IMR-90 (cell line): ENCODE data around the gene KDM4B. TPM values are rescaled to one million over a fixed set of nuclear protein-coding genes. Genes with fewer than 3 reads are reported as not detected.

Experiments
- ATAC-seq: fragments of 200-7000 bp; cut with Tn5 transposase; 2 replicates; pipeline ENCODE4 v1.9.1; 2020; ENCODE audit warnings: low read depth, mild to moderate bottlenecking, moderate library complexity
- BruUV-seq: library from RNA; stranded (reverse); fragments of 400-500 nt; replicated peaks from 2 replicates; lab custom pipeline; 2021; lab: Mats Ljungman, UMichigan
- CTCF ChIA-PET: fragments of 300-600 bp; formaldehyde crosslinking; extraction: SDS; loops from one replicate; lab custom pipeline; 2021; ENCODE audit warnings: antibody characterized with exemption; lab: Yijun Ruan, JAX
- POLR2A ChIA-PET: fragments of 300-600 bp; sonication (Branson Sonifier 250); formaldehyde crosslinking; loops from one replicate; lab custom pipeline; 2022; ENCODE audit warnings: antibody characterized with exemption; ENCODE audit not compliant: unreplicated experiment; lab: Charles Lee
- DNase-seq: peaks from one replicate; pipeline ENCODE4 v3.0.0; 2013
- H2AFZ ChIP-seq: replicated peaks from 2 replicates; pipeline ENCODE3; 2013; ENCODE audit warnings: low read length, mild to moderate bottlenecking; ENCODE audit not compliant: poor library complexity
- H2AK5ac ChIP-seq: 2 replicates; pipeline ENCODE4 v1.6.1; 2013; ENCODE audit warnings: low read depth, low read length, inconsistent platforms
- H2AK9ac ChIP-seq: replicated peaks from 2 replicates; pipeline ENCODE3; 2013; ENCODE audit warnings: mild to moderate bottlenecking, low read depth, low read length, moderate library complexity; ENCODE audit not compliant: poor library complexity
- H2BK120ac ChIP-seq: 2 replicates; pipeline ENCODE4 v1.6.1; 2013; ENCODE audit warnings: low read depth, low read length, inconsistent platforms
- H2BK15ac ChIP-seq: 3 replicates; pipeline ENCODE4 v1.6.1; 2013; ENCODE audit warnings: low read depth, low read length, inconsistent platforms
- H2BK20ac ChIP-seq: 2 replicates; pipeline ENCODE4 v1.6.1; 2013; ENCODE audit warnings: low read depth, mild to moderate bottlenecking, inconsistent platforms, low read length, moderate library complexity
- H2BK5ac ChIP-seq: 2 replicates; pipeline ENCODE4 v1.6.1; 2013; ENCODE audit warnings: mild to moderate bottlenecking, low read depth, low read length, inconsistent platforms; ENCODE audit not compliant: poor library complexity, severe bottlenecking
- H3K14ac ChIP-seq: replicated peaks from 2 replicates; pipeline ENCODE4 v1.6.1; 2013; ENCODE audit warnings: low read depth, low read length, inconsistent platforms
- H3K18ac ChIP-seq: 2 replicates; pipeline ENCODE4 v1.6.1; 2013; ENCODE audit warnings: low read depth, low read length, control low read depth
- H3K23ac ChIP-seq: 2 replicates; pipeline ENCODE4 v1.6.1; 2013; ENCODE audit warnings: low read depth, low read length, inconsistent platforms
- H3K27ac ChIP-seq: 2 replicates; pipeline ENCODE4 v1.5.1; 2013; ENCODE audit warnings: mild to moderate bottlenecking, control low read depth, low read length; ENCODE audit not compliant: insufficient read depth
- H3K27me3 ChIP-seq: 2 replicates; pipeline ENCODE4 v1.6.1; 2013; ENCODE audit warnings: low read length; ENCODE audit not compliant: control insufficient read depth, insufficient read depth
- H3K36me3 ChIP-seq: 2 replicates; pipeline ENCODE4 v1.6.1; 2013; ENCODE audit warnings: low read length, mixed read lengths; ENCODE audit not compliant: control insufficient read depth, insufficient read depth
- H3K4ac ChIP-seq: 2 replicates; pipeline ENCODE4 v1.6.1; 2013; ENCODE audit warnings: low read depth, low read length, inconsistent platforms
- H3K4me1 ChIP-seq: 2 replicates; pipeline ENCODE4 v1.6.1; 2013; ENCODE audit warnings: low read length, mixed read lengths; ENCODE audit not compliant: control insufficient read depth, insufficient read depth
- H3K4me2 ChIP-seq: 2 replicates; pipeline ENCODE4 v1.6.1; 2013; ENCODE audit warnings: low read depth, mild to moderate bottlenecking, control low read depth, low read length, moderate library complexity
- H3K4me3 ChIP-seq: 2 replicates; pipeline ENCODE4 v1.5.1; 2013; ENCODE audit warnings: low read depth, mild to moderate bottlenecking, control low read depth, low read length, moderate library complexity; ENCODE audit not compliant: insufficient read depth
- H3K56ac ChIP-seq: 2 replicates; pipeline ENCODE4 v1.6.1; 2013; ENCODE audit warnings: low read length, inconsistent platforms; ENCODE audit not compliant: insufficient read depth; ENCODE audit errors: extremely low read depth
- H3K79me1 ChIP-seq, 2 experiments: 2 replicates each; pipeline ENCODE4 v1.6.1; 2013; ENCODE audit warnings: low read length in 2 of 2, inconsistent platforms in 1 of 2, low read depth in 1 of 2
- H3K9ac ChIP-seq: 2 replicates; pipeline ENCODE4 v1.6.1; 2013; ENCODE audit warnings: low read depth, low read length, control low read depth
- H3K9me1 ChIP-seq: 2 replicates; pipeline ENCODE4 v1.6.1; 2013; ENCODE audit warnings: low read length, inconsistent platforms; ENCODE audit not compliant: insufficient read depth
- H3K9me3 ChIP-seq: 2 replicates; pipeline ENCODE4 v1.6.1; 2013; ENCODE audit warnings: low read length; ENCODE audit not compliant: control insufficient read depth, insufficient read depth
- H4K20me1 ChIP-seq: 2 replicates; pipeline ENCODE4 v1.6.1; 2013; ENCODE audit warnings: low read length, inconsistent platforms; ENCODE audit not compliant: insufficient read depth
- H4K5ac ChIP-seq: 2 replicates; pipeline ENCODE4 v1.6.1; 2013; ENCODE audit warnings: mild to moderate bottlenecking, low read depth, low read length, control low read depth
- H4K8ac ChIP-seq, 2 experiments: 2 replicates each; pipeline ENCODE4 v1.6.1; 2013; ENCODE audit warnings: low read depth in 2 of 2, low read length in 2 of 2, control low read depth in 1 of 2, inconsistent platforms in 1 of 2
- H4K91ac ChIP-seq: 2 replicates; pipeline ENCODE4 v1.6.1; 2013; ENCODE audit warnings: low read depth, low read length, inconsistent platforms; ENCODE audit not compliant: insufficient read depth
- BHLHE40 ChIP-seq: fragments of 150-350 bp; IDR thresholded peaks from 2 replicates; pipeline ENCODE4 v1.6.1; 2016; ENCODE audit warnings: mild to moderate bottlenecking, low read depth, low read length
- CEBPB ChIP-seq: IDR thresholded peaks from 2 replicates; pipeline ENCODE4 v1.6.1; 2012; ENCODE audit warnings: low read depth, low read length, improper control_type of control experiment
- ELK1 ChIP-seq: fragments of 150-350 bp; IDR thresholded peaks from 2 replicates; pipeline ENCODE4 v1.6.1; 2016; ENCODE audit warnings: low read depth, mild to moderate bottlenecking, low read length, moderate library complexity, borderline replicate concordance
- FOS ChIP-seq: fragments of 150-350 bp; IDR thresholded peaks from 2 replicates; pipeline ENCODE4 v1.6.1; 2016; ENCODE audit warnings: low read depth, low read length
- MAZ ChIP-seq: IDR thresholded peaks from 2 replicates; pipeline ENCODE4 v1.6.1; 2012; ENCODE audit warnings: low read depth, mild to moderate bottlenecking, low read length, improper control_type of control experiment, moderate library complexity, borderline replicate concordance
- MXI1 ChIP-seq: IDR thresholded peaks from 2 replicates; pipeline ENCODE4 v1.6.1; 2012; ENCODE audit warnings: low read depth, mild to moderate bottlenecking, low read length, moderate library complexity, borderline replicate concordance
- POLR2A ChIP-seq: IDR thresholded peaks from 2 replicates; pipeline ENCODE4 v1.6.1; 2012; ENCODE audit warnings: mild to moderate bottlenecking, low read depth, low read length
- RAD21 ChIP-seq: IDR thresholded peaks from 2 replicates; pipeline ENCODE4 v1.6.1; 2012; ENCODE audit warnings: low read length, improper control_type of control experiment
- RCOR1 ChIP-seq: IDR thresholded peaks from 2 replicates; pipeline ENCODE4 v1.6.1; 2012; ENCODE audit warnings: mild to moderate bottlenecking, low read length, improper control_type of control experiment; ENCODE audit not compliant: insufficient replicate concordance
- RFX5 ChIP-seq: IDR thresholded peaks from 2 replicates; pipeline ENCODE4 v1.8.0; 2012; ENCODE audit warnings: low read depth, mild to moderate bottlenecking, low read length, moderate library complexity
- USF2 ChIP-seq: fragments of 150-350 bp; IDR thresholded peaks from 2 replicates; pipeline ENCODE4 v1.6.1; 2017; ENCODE audit warnings: mild to moderate bottlenecking, antibody characterized with exemption, low read length, low read depth
- WGBS, 2 experiments: methylation state at CpG; one replicate each; pipeline versions ENCODE4 v1.1.5 to v1.1.7; 2013; ENCODE audit warnings: missing lambda C conversion rate in 2 of 2; ENCODE audit not compliant: insufficient read length in 1 of 2; ENCODE audit errors: extremely low coverage in 2 of 2; 5-methylcytosine and 5-hydroxymethylcytosine counted together
- dilution Hi-C: fragments of 300-500 bp; cut with HindIII; formaldehyde crosslinking; loops from one replicate; pipeline ENCODE4 v1.14.3; 2018; ENCODE audit warnings: low sequenced_read_pairs; ENCODE audit not compliant: unreplicated experiment
- in situ Hi-C: fragments of 300-500 bp; cut with MboI; formaldehyde crosslinking; loops from 3 replicates; pipeline ENCODE4 v1.14.3; 2019; ENCODE audit warnings: low sequenced_read_pairs, inconsistent platforms, mixed read lengths
- intact Hi-C: fragments of 100-400 bp; cut with micrococcal nuclease; formaldehyde crosslinking; loops from 2 replicates; pipeline ENCODE4 v1.10.0; 2022
- polyA plus RNA-seq, 3 experiments: library from polyadenylated mRNA; depleted of rRNA; stranded (reverse); fragments of >200 nt; gene quantifications; 2 replicates each; pipeline ENCODE4 v1.2.3, GENCODE V29; 2012; ENCODE audit warnings: low replicate concordance in 1 of 3
- total RNA-seq: library from RNA; depleted of rRNA; stranded (reverse); fragments of >200 nt; gene quantifications from 2 replicates; pipeline ENCODE4 v1.2.3, GENCODE V29; 2012

KDM4B gene
- total and polyA plus RNA-seq, 2 of the 4 experiments (the other 2 are of a cell fraction), result 5.0 to 17.9 TPM

- WGBS, 2 experiments, result 80% methylated on average over 2 of the region's 7 CpGs; no CpG with 5 or more reads in 1 of the 2 experiments
- Histone ChIP-seq H3K27ac (no peak overlapping the region), H2BK15ac (no peak overlapping the region), H3K4me3 (no peak overlapping the region), H2AK9ac (peak overlapping the region; percentile 52), H3K18ac (no peak overlapping the region), H2BK20ac (no peak overlapping the region), H3K14ac (no peak overlapping the region), H2AK5ac (no peak overlapping the region; the same call in 1 of the 2 replicates), H2BK5ac (no peak overlapping the region), H3K9ac (no peak overlapping the region), H3K56ac (no peak overlapping the region), H3K23ac (no peak overlapping the region), H4K8ac (no peak overlapping the region), H3K36me3 (no peaks in the 10 kb centered on the region), H3K9me1 (no peaks in the 10 kb centered on the region), H3K4ac (no peak overlapping the region), H2AFZ (no peak overlapping the region), H3K27me3 (no peaks in the 10 kb centered on the region; the same call in 1 of the 2 replicates), H4K91ac (no peak overlapping the region), H2BK120ac (no peak overlapping the region), H3K79me1 (no peaks in the 10 kb centered on the region), H3K4me1 (peaks cover 2% of the 10 kb centered on the region; the same call in 1 of the 2 replicates), H3K4me2 (no peak overlapping the region), H4K5ac (no peak overlapping the region), H3K9me3 (no peaks in the 10 kb centered on the region), H4K20me1 (no peaks in the 10 kb centered on the region)
- intact Hi-C loops (no loop called here), in situ Hi-C loops (no loop called here), dilution Hi-C loops (no loop called here)
- CTCF ChIA-PET, result interaction anchor here (0.7 kb wide), 1 partner anchor 14 kb away, joined by 7 read pairs; no protein-coding TSS in a partner anchor
- TF ChIP-seq BHLHE40 (no peak), RCOR1 (no peak), POLR2A (no peak), FOS (no peak), RAD21 (no peak), RFX5 (no peak), MAZ (no peak), ELK1 (no peak), MXI1 (no peak), USF2 (no peak), CEBPB (no peak)
- BruUV-seq, result no TSS peak
- ATAC-seq (peak; percentile 44), DNase-seq (peak; percentile 67)
- POLR2A ChIA-PET, result no interaction called here
Observed at GRCh38 chr19:5186293-5187050, 217.6 kb downstream of the KDM4B start.
